HL-60 (cell line): ENCODE measurements around the gene SMG6.

Experiments
- POLR2AphosphoS5 ChIP-seq: IDR thresholded peaks from 2 replicates; pipeline ENCODE4 v1.6.1; 2012; ENCODE audit warnings: low read depth
- REST ChIP-seq: IDR thresholded peaks from 2 replicates; pipeline ENCODE4 v1.6.1; 2012; ENCODE audit warnings: low read depth; ENCODE audit not compliant: insufficient replicate concordance
- TF ChIP-seq, protein P1 (sequence below): IDR thresholded peaks from one replicate; pipeline ENCODE4 v1.5.1; 2011; ENCODE audit warnings: low read length, control low read depth, inconsistent platforms; ENCODE audit not compliant: insufficient read depth

GRCh38 chr17:2033153-2033552, 270.4 kb downstream of the SMG6 start:
- TF ChIP-seq, protein P1, sequence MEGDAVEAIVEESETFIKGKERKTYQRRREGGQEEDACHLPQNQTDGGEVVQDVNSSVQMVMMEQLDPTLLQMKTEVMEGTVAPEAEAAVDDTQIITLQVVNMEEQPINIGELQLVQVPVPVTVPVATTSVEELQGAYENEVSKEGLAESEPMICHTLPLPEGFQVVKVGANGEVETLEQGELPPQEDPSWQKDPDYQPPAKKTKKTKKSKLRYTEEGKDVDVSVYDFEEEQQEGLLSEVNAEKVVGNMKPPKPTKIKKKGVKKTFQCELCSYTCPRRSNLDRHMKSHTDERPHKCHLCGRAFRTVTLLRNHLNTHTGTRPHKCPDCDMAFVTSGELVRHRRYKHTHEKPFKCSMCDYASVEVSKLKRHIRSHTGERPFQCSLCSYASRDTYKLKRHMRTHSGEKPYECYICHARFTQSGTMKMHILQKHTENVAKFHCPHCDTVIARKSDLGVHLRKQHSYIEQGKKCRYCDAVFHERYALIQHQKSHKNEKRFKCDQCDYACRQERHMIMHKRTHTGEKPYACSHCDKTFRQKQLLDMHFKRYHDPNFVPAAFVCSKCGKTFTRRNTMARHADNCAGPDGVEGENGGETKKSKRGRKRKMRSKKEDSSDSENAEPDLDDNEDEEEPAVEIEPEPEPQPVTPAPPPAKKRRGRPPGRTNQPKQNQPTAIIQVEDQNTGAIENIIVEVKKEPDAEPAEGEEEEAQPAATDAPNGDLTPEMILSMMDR: no peak
- TF ChIP-seq REST (no peak), POLR2AphosphoS5 (no peak)
